NT2/D1 (cell line): ENCODE data around the gene SPC25.

Source experiments
- YY1 ChIP-seq: IDR thresholded peaks from 2 replicates; pipeline ENCODE4 v1.6.1; 2011; ENCODE audit not compliant: insufficient read length, insufficient read depth
- ZNF274 ChIP-seq: IDR thresholded peaks from 2 replicates; pipeline ENCODE4 v1.6.1; 2011; ENCODE audit warnings: mild to moderate bottlenecking, low read depth, low read length

DNA sequence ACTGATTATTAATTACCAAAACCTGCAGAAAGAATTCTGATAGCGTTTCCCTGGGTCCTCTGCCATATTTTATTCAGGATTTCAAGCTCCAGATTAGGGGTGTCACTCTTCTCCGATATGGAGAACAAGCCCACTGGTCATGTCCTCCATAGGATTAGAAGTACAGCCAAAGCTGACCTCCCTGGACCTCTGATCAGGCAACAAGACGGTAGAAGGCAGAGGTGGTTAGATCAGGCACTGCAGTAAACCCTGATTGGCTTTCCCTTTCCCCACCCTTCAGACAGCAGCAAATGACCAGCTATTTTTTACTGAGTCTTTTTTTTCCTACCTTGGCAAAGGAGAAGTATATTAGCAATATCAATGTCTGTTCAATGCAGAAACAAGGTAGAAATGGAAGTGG, 37.7 kb downstream of the SPC25 start:
- TF ChIP-seq YY1 (no peak), ZNF274 (no peak)
